ENCODE results near the gene CLDND1.

DNA sequence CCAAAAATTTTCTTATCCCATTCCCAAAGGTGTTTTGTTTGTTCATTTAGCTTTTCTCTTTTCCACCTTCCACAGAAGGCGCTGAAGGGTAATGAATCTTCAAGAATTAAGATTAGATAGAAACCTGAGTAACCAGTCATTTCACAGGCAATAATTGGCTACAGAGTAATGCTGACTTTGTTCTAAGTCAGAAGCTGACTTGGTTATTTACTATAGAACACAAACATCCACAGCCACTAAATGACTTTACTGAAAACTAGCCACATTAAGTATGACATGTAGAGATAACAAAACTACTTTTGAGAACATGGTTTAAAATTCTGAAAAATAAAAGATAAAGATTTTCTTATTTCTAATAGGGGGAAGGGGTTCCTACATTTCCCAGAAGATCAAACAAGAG, 7.8 kb downstream of the CLDND1 start:
- TF ChIP-seq, protein P1, sequence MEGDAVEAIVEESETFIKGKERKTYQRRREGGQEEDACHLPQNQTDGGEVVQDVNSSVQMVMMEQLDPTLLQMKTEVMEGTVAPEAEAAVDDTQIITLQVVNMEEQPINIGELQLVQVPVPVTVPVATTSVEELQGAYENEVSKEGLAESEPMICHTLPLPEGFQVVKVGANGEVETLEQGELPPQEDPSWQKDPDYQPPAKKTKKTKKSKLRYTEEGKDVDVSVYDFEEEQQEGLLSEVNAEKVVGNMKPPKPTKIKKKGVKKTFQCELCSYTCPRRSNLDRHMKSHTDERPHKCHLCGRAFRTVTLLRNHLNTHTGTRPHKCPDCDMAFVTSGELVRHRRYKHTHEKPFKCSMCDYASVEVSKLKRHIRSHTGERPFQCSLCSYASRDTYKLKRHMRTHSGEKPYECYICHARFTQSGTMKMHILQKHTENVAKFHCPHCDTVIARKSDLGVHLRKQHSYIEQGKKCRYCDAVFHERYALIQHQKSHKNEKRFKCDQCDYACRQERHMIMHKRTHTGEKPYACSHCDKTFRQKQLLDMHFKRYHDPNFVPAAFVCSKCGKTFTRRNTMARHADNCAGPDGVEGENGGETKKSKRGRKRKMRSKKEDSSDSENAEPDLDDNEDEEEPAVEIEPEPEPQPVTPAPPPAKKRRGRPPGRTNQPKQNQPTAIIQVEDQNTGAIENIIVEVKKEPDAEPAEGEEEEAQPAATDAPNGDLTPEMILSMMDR (IDR thresholded peaks at IDR 0.05): no peak
- no peak for TF ChIP-seq POLR2AphosphoS5 (IDR thresholded peaks at IDR 0.05)

Measured in sigmoid colon (tissue), 4 donors.